ENCODE data around the gene KDM2B. TPM values are rescaled to one million over a fixed set of nuclear protein-coding genes. Genes with fewer than 3 reads are reported as not detected.

The KDM2B gene
- total and polyA plus RNA-seq, 2 of the 8 experiments (the other 6 are each of a cell fraction or from before 2014, with no cell fraction given), result 111 to 162 TPM

DNA sequence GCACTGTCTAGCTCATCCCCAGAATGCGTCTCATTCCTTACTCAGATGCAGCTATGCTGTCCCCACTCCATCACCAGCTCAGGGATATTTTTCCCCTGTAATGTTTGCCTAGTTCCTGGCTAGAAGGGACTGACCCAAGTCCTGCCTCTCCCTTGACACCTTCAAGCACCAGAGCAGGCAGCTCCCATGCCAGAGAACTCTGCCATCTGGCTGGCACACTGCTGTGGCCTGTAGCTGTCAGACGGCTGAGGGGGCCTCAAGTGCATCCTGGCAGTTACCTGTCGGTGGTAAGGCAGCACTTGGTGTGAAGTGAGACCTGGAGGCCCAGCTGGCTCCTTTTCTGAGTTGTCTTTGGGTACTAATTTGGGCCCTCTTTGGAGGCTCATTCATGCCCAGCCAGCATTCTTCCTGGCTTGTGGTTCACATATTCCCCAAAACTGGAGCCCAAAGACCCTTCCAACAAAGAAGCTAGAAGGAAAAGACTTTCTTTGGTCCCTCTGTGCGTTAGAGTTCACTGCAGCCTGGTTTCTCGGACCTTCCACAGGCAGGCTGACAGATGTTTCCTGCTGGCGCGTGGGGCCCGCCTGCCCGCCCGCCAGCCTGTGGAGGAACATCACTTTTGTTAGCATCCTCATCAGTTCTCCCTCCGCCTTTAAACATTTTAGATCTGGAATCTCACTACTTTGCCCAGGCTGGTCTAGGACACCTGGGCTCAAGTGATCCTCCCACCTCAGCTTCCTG is 147.9 kb downstream of the KDM2B start:
- no peak overlapping the region for H3K14ac ChIP-seq (ENCODE audit: insufficient read length)
- no peaks in the 10 kb centered on the region for H3K4me1 ChIP-seq (replicated peaks in 1 of 4; ENCODE audit: control insufficient read depth in 3 of 4, insufficient read depth in 4 of 4, low read length in 3 of 4)
- no peak overlapping the region for H3K4me2 ChIP-seq (ENCODE audit: insufficient read depth in 1 of 2, low read depth in 2 of 2, low read length in 2 of 2)
- no peak overlapping the region for H3K18ac ChIP-seq (ENCODE audit: extremely low read depth, low read length)
- H2BK120ac ChIP-seq (replicated peaks; ENCODE audit: low read depth, low read length), result no peak overlapping the region
- no peaks in the 10 kb centered on the region for H3K79me1 ChIP-seq (ENCODE audit: low read depth, low read length)
- ChIA-PET POLR2A (ENCODE audit: partially characterized antibody) (interaction anchor here (0.9 to 3.6 kb wide), 6 partner anchors 9 to 33 kb away, joined by 3 to 10 read pairs (median 4); partner anchors contain the start of gene RNF34), CTCF (ENCODE audit: partially characterized antibody) (interaction anchor here (1.0 to 6.0 kb wide), 3 partner anchors 8 to 11 kb away, joined by 3 to 51 read pairs (median 3); no protein-coding TSS in a partner anchor)
- H3K79me2 ChIP-seq (ENCODE audit: control insufficient read depth in 1 of 2, insufficient read depth in 2 of 2, low read length in 2 of 2), result no peaks in the 10 kb centered on the region
- no peak overlapping the region for H3K56ac ChIP-seq (replicated peaks; ENCODE audit: insufficient read length, low read depth, low read length)
- H3K4ac ChIP-seq (replicated peaks; ENCODE audit: insufficient read length, low read depth, low read length), result no peak overlapping the region
- no peak for DNase-seq (ENCODE audit: low read depth in 1 of 2, low spot score in 2 of 2)
- no peak overlapping the region for H2BK20ac ChIP-seq (ENCODE audit: low read length)
- FAIRE-seq, result no peak
- H3K23ac ChIP-seq (ENCODE audit: insufficient read length), result no peak overlapping the region
- TF ChIP-seq CHD1 (IDR thresholded peaks at IDR 0.05; ENCODE audit: low read depth, low read length) (no peak), CREB1 (IDR thresholded peaks at IDR 0.05) (no peak), SIRT6 (IDR thresholded peaks at IDR 0.05; ENCODE audit: low read length) (no peak), MAFK (IDR thresholded peaks at IDR 0.05; ENCODE audit: low read depth, low read length) (no peak), POLR2AphosphoS5 (IDR thresholded peaks at IDR 0.05; ENCODE audit: low read depth, low read length) (no peak; the same call in 1 of the 2 replicates), YY1 (IDR thresholded peaks at IDR 0.05; ENCODE audit: low read depth, low read length) (no peak), KDM4A (IDR thresholded peaks at IDR 0.05; ENCODE audit: low read depth, low read length, severe bottlenecking) (no peak), SIX5 (IDR thresholded peaks at IDR 0.05; ENCODE audit: low read depth, low read length) (no peak), TBP (IDR thresholded peaks at IDR 0.05; ENCODE audit: low read depth, low read length) (no peak)
- TF ChIP-seq, protein P1, sequence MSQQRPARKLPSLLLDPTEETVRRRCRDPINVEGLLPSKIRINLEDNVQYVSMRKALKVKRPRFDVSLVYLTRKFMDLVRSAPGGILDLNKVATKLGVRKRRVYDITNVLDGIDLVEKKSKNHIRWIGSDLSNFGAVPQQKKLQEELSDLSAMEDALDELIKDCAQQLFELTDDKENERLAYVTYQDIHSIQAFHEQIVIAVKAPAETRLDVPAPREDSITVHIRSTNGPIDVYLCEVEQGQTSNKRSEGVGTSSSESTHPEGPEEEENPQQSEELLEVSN (IDR thresholded peaks at IDR 0.05), result no peak
- no peak overlapping the region for H4K91ac ChIP-seq (replicated peaks; ENCODE audit: insufficient read length, low read length)
- H2BK12ac ChIP-seq (ENCODE audit: low read depth, low read length), result no peak overlapping the region
- no peak overlapping the region for H3K27ac ChIP-seq (ENCODE audit: low read depth, low read length)
- no peak overlapping the region for H3K4me3 ChIP-seq (ENCODE audit: extremely low read depth in 1 of 4, insufficient read depth in 2 of 4, low read depth in 3 of 4, low read length in 4 of 4)
- no peak overlapping the region for H4K8ac ChIP-seq (ENCODE audit: extremely low read depth, insufficient read depth, low read length)
- 97% methylated on average over 11 of the region's 11 CpGs; no CpG with 5 or more reads in 1 of the 2 experiments for WGBS, 2 experiments (ENCODE audit: extremely low coverage in 1 of 2, insufficient coverage in 1 of 2, insufficient read length in 1 of 2, insufficient replicate concordance in 2 of 2, low coverage in 1 of 2, low lambda C conversion rate in 2 of 2, missing lambda C conversion rate in 1 of 2)
- no peak overlapping the region for H4K5ac ChIP-seq (ENCODE audit: insufficient read length, low read depth, low read length)
- peaks cover 5 to 6% of the 10 kb centered on the region in 2 experiments for H4K20me1 ChIP-seq (replicated peaks in 1 of 2; ENCODE audit: control insufficient read depth in 1 of 2, insufficient read depth in 2 of 2, low read length in 2 of 2)
- H3K23me2 ChIP-seq (ENCODE audit: low read depth, low read length), result no peaks in the 10 kb centered on the region
- H2AFZ ChIP-seq (ENCODE audit: low read length), result no peak overlapping the region
- no peak overlapping the region for H3K9ac ChIP-seq (replicated peaks in 1 of 4; ENCODE audit: extremely low read depth in 1 of 4, low read depth in 3 of 4, low read length in 3 of 4)
- peaks cover 38 to 78% (median 59%) of the 10 kb centered on the region in 4 experiments for H3K36me3 ChIP-seq (ENCODE audit: control insufficient read depth in 2 of 4, insufficient read depth in 4 of 4, low read length in 3 of 4)
- no peak overlapping the region for H2BK5ac ChIP-seq (ENCODE audit: low read depth, low read length)
- no peak overlapping the region for H2BK15ac ChIP-seq (ENCODE audit: low read length)
- H3K27me3 ChIP-seq (replicated peaks in 1 of 4; ENCODE audit: control insufficient read depth in 3 of 4, extremely low read depth in 1 of 4, insufficient read depth in 3 of 4, low read length in 3 of 4), result no peaks in the 10 kb centered on the region
- H3K9me3 ChIP-seq (ENCODE audit: insufficient read depth in 2 of 2, low read depth in 1 of 2, low read length in 1 of 2), result no peaks in the 10 kb centered on the region
- H2AK5ac ChIP-seq (ENCODE audit: low read depth, low read length), result no peak overlapping the region
